RWPE1 (cell line): Measurements from ENCODE around the gene RBPMS2.

Experiments
- CTCF ChIA-PET: fragments of 350-600 bp; sonication (Branson Sonifier 250); formaldehyde crosslinking; extraction: SDS; loops from one replicate; lab custom pipeline; 2021; lab: Yijun Ruan, JAX
- POLR2A ChIA-PET: fragments of 400-600 bp; formaldehyde crosslinking; extraction: SDS; loops from one replicate; lab custom pipeline; 2020; ENCODE audit warnings: antibody characterized with exemption; ENCODE audit not compliant: low non-redundant PET; lab: Yijun Ruan, JAX
- DNase-seq: peaks from one replicate; pipeline ENCODE4 v3.0.0; 2012; ENCODE audit warnings: low spot score
- H3K27ac ChIP-seq: fragments of 450-650 bp; 2 replicates; pipeline ENCODE4 v1.5.1; 2017
- CTCF ChIP-seq: fragments of 450-650 bp; conservative IDR thresholded peaks from 2 replicates; pipeline ENCODE4 v1.5.1; 2017; ENCODE audit warnings: low read depth, mild to moderate bottlenecking

RBPMS2 gene

GRCh38 chr15:64738226-64739095 lies 36.9 kb downstream of the RBPMS2 start:
- POLR2A ChIA-PET: no interaction called here
- TF ChIP-seq CTCF: no peak
- no peak overlapping the region for H3K27ac ChIP-seq
- DNase-seq: no peak
- CTCF ChIA-PET: no interaction called here

GRCh38 chr15:64732156-64732860 lies 43.1 kb downstream of the RBPMS2 start:
- no peak for DNase-seq
- POLR2A ChIA-PET: no interaction called here
- CTCF ChIA-PET: interaction anchor here (0.6 to 5.9 kb wide), 8 partner anchors 8 to 263 kb away, joined by 3 to 96 read pairs (median 5); no protein-coding TSS in a partner anchor
- TF ChIP-seq CTCF: no peak
- H3K27ac ChIP-seq: no peak overlapping the region

- H3K27ac ChIP-seq: no peak overlapping the region
- ChIA-PET POLR2A (no interaction called here), CTCF (interaction anchor here (0.5 to 5.9 kb wide), 18 partner anchors 9 to 926 kb away, joined by 3 to 96 read pairs (median 4); no protein-coding TSS in a partner anchor)
- no peak for DNase-seq
- no peak for TF ChIP-seq CTCF
These were observed 43.6 kb downstream of the RBPMS2 start for GRCh38 chr15:64731805-64732151.

- TF ChIP-seq CTCF: peak; percentile 97
- ChIA-PET CTCF (interaction anchor here (0.5 to 5.9 kb wide), 25 partner anchors 9 to 925 kb away, joined by 3 to 96 read pairs (median 3); no protein-coding TSS in a partner anchor), POLR2A (no interaction called here)
- peak; percentile 72 for DNase-seq
- no peak overlapping the region for H3K27ac ChIP-seq
These were observed 44.2 kb downstream of the RBPMS2 start for GRCh38 chr15:64731012-64731804.

GRCh38 chr15:64730151-64730550 lies 45.2 kb downstream of the RBPMS2 start:
- ChIA-PET CTCF (interaction anchor here (0.7 to 5.9 kb wide), 8 partner anchors 37 to 105 kb away, joined by 3 to 96 read pairs (median 4); no protein-coding TSS in a partner anchor), POLR2A (no interaction called here)
- no peak overlapping the region for H3K27ac ChIP-seq
- no peak for TF ChIP-seq CTCF
- DNase-seq: no peak

- POLR2A ChIA-PET: no interaction called here
- DNase-seq: no peak
- CTCF ChIA-PET: no interaction called here
- no peak overlapping the region for H3K27ac ChIP-seq
- no peak for TF ChIP-seq CTCF
These were observed 55.2 kb downstream of the RBPMS2 start for GRCh38 chr15:64720188-64720587.
